ENCODE measurements around the gene SLC17A8. TPM values are rescaled to one million over a fixed set of nuclear protein-coding genes. Genes with fewer than 3 reads are reported as not detected.

Gene SLC17A8
- total RNA-seq, 1 experiment from 2014 or later = 0.15 TPM

GRCh38 chr12:100372853-100373640 lies 16.2 kb downstream of the SLC17A8 start:
- Histone ChIP-seq H3K27me3 (ENCODE audit: low read length) (no peaks in the 10 kb centered on the region), H4K20me1 (ENCODE audit: insufficient read depth, low read depth, low read length) (no peaks in the 10 kb centered on the region), H3K9me3 (ENCODE audit: low read length) (no peaks in the 10 kb centered on the region), H3K9me2 (replicated peaks; ENCODE audit: insufficient read depth, low read length) (no peaks in the 10 kb centered on the region), H3K4me2 (ENCODE audit: low read depth, low read length, poor library complexity, severe bottlenecking) (no peak overlapping the region), H3K9ac (ENCODE audit: low read length) (no peak overlapping the region), H3K4me1 (ENCODE audit: low read length) (no peaks in the 10 kb centered on the region), H3K79me2 (ENCODE audit: low read length) (no peaks in the 10 kb centered on the region), H3K36me3 (ENCODE audit: insufficient read depth, low read length) (no peaks in the 10 kb centered on the region), H3K27ac (ENCODE audit: low read length) (no peak overlapping the region), H2AFZ (ENCODE audit: low read length) (0 out of 2 replicates have a peak overlapping the region, but pooled peaks have one; percentile 28), H3K4me3 (ENCODE audit: low read length) (no peak overlapping the region)
- DNase-seq = no peak

- Histone ChIP-seq H2AFZ (ENCODE audit: low read length) (no peak overlapping the region), H3K4me3 (ENCODE audit: low read length) (no peak overlapping the region), H3K36me3 (ENCODE audit: insufficient read depth, low read length) (no peaks in the 10 kb centered on the region), H3K9ac (ENCODE audit: low read length) (no peak overlapping the region), H3K4me2 (ENCODE audit: low read depth, low read length, poor library complexity, severe bottlenecking) (no peak overlapping the region), H3K27me3 (ENCODE audit: low read length) (no peaks in the 10 kb centered on the region), H3K79me2 (ENCODE audit: low read length) (no peaks in the 10 kb centered on the region), H3K4me1 (ENCODE audit: low read length) (no peaks in the 10 kb centered on the region), H3K27ac (ENCODE audit: low read length) (no peak overlapping the region), H3K9me3 (ENCODE audit: low read length) (no peaks in the 10 kb centered on the region), H3K9me2 (replicated peaks; ENCODE audit: insufficient read depth, low read length) (no peaks in the 10 kb centered on the region), H4K20me1 (ENCODE audit: insufficient read depth, low read depth, low read length) (no peaks in the 10 kb centered on the region)
- DNase-seq = no peak
Observed at GRCh38 chr12:100375038-100375735, 18.3 kb downstream of the SLC17A8 start.

- no peak overlapping the region for H3K9ac ChIP-seq (ENCODE audit: low read length)
- no peaks in the 10 kb centered on the region for H3K79me2 ChIP-seq (ENCODE audit: low read length)
- no peaks in the 10 kb centered on the region for H3K9me3 ChIP-seq (ENCODE audit: low read length)
- no peak overlapping the region for H3K4me3 ChIP-seq (ENCODE audit: low read length)
- DNase-seq = no peak
- no peaks in the 10 kb centered on the region for H3K36me3 ChIP-seq (ENCODE audit: insufficient read depth, low read length)
- no peak overlapping the region for H3K27ac ChIP-seq (ENCODE audit: low read length)
- no peaks in the 10 kb centered on the region for H4K20me1 ChIP-seq (ENCODE audit: insufficient read depth, low read depth, low read length)
- H3K9me2 ChIP-seq (replicated peaks; ENCODE audit: insufficient read depth, low read length) = no peaks in the 10 kb centered on the region
- no peak overlapping the region for H3K4me2 ChIP-seq (ENCODE audit: low read depth, low read length, poor library complexity, severe bottlenecking)
- no peaks in the 10 kb centered on the region for H3K27me3 ChIP-seq (ENCODE audit: low read length)
- H2AFZ ChIP-seq (ENCODE audit: low read length) = no peak overlapping the region
- no peaks in the 10 kb centered on the region for H3K4me1 ChIP-seq (ENCODE audit: low read length)
Observed at GRCh38 chr12:100376161-100376560, 19.3 kb downstream of the SLC17A8 start.

- H4K20me1 ChIP-seq (ENCODE audit: insufficient read depth, low read depth, low read length) = no peaks in the 10 kb centered on the region
- H2AFZ ChIP-seq (ENCODE audit: low read length) = no peak overlapping the region
- H3K9ac ChIP-seq (ENCODE audit: low read length) = no peak overlapping the region
- H3K4me1 ChIP-seq (ENCODE audit: low read length) = no peaks in the 10 kb centered on the region
- H3K27ac ChIP-seq (ENCODE audit: low read length) = no peak overlapping the region
- no peak for DNase-seq
- no peaks in the 10 kb centered on the region for H3K9me3 ChIP-seq (ENCODE audit: low read length)
- H3K79me2 ChIP-seq (ENCODE audit: low read length) = no peaks in the 10 kb centered on the region
- no peaks in the 10 kb centered on the region for H3K9me2 ChIP-seq (replicated peaks; ENCODE audit: insufficient read depth, low read length)
- no peaks in the 10 kb centered on the region for H3K27me3 ChIP-seq (ENCODE audit: low read length)
- H3K4me2 ChIP-seq (ENCODE audit: low read depth, low read length, poor library complexity, severe bottlenecking) = no peak overlapping the region
- no peak overlapping the region for H3K4me3 ChIP-seq (ENCODE audit: low read length)
- no peaks in the 10 kb centered on the region for H3K36me3 ChIP-seq (ENCODE audit: insufficient read depth, low read length)
Observed at GRCh38 chr12:100381379-100381778, 24.5 kb downstream of the SLC17A8 start.

- Histone ChIP-seq H3K9ac (ENCODE audit: low read length) (no peak overlapping the region), H3K27me3 (ENCODE audit: low read length) (no peaks in the 10 kb centered on the region), H2AFZ (ENCODE audit: low read length) (no peak overlapping the region), H4K20me1 (ENCODE audit: insufficient read depth, low read depth, low read length) (no peaks in the 10 kb centered on the region), H3K79me2 (ENCODE audit: low read length) (no peaks in the 10 kb centered on the region), H3K9me2 (replicated peaks; ENCODE audit: insufficient read depth, low read length) (no peaks in the 10 kb centered on the region), H3K36me3 (ENCODE audit: insufficient read depth, low read length) (no peaks in the 10 kb centered on the region), H3K4me3 (ENCODE audit: low read length) (no peak overlapping the region), H3K4me2 (ENCODE audit: low read depth, low read length, poor library complexity, severe bottlenecking) (no peak overlapping the region), H3K27ac (ENCODE audit: low read length) (no peak overlapping the region), H3K4me1 (ENCODE audit: low read length) (no peaks in the 10 kb centered on the region), H3K9me3 (ENCODE audit: low read length) (no peaks in the 10 kb centered on the region)
- no peak for DNase-seq
Observed at GRCh38 chr12:100382338-100382737, 25.5 kb downstream of the SLC17A8 start.

- Histone ChIP-seq H3K9ac (ENCODE audit: low read length) (no peak overlapping the region), H3K4me1 (ENCODE audit: low read length) (no peaks in the 10 kb centered on the region), H3K79me2 (ENCODE audit: low read length) (no peaks in the 10 kb centered on the region), H3K36me3 (ENCODE audit: insufficient read depth, low read length) (no peaks in the 10 kb centered on the region), H3K9me2 (replicated peaks; ENCODE audit: insufficient read depth, low read length) (no peaks in the 10 kb centered on the region), H3K4me3 (ENCODE audit: low read length) (no peak overlapping the region), H3K27ac (ENCODE audit: low read length) (no peak overlapping the region), H4K20me1 (ENCODE audit: insufficient read depth, low read depth, low read length) (no peaks in the 10 kb centered on the region), H3K9me3 (ENCODE audit: low read length) (no peaks in the 10 kb centered on the region), H3K27me3 (ENCODE audit: low read length) (no peaks in the 10 kb centered on the region), H3K4me2 (ENCODE audit: low read depth, low read length, poor library complexity, severe bottlenecking) (no peak overlapping the region), H2AFZ (ENCODE audit: low read length) (no peak overlapping the region)
- no peak for DNase-seq
Observed at GRCh38 chr12:100383586-100384558, 27.0 kb downstream of the SLC17A8 start.

GRCh38 chr12:100384559-100384935 lies 27.7 kb downstream of the SLC17A8 start:
- Histone ChIP-seq H3K27ac (ENCODE audit: low read length) (no peak overlapping the region), H2AFZ (ENCODE audit: low read length) (no peak overlapping the region), H4K20me1 (ENCODE audit: insufficient read depth, low read depth, low read length) (no peaks in the 10 kb centered on the region), H3K4me1 (ENCODE audit: low read length) (no peaks in the 10 kb centered on the region), H3K9ac (ENCODE audit: low read length) (no peak overlapping the region), H3K9me3 (ENCODE audit: low read length) (no peaks in the 10 kb centered on the region), H3K79me2 (ENCODE audit: low read length) (no peaks in the 10 kb centered on the region), H3K27me3 (ENCODE audit: low read length) (no peaks in the 10 kb centered on the region), H3K36me3 (ENCODE audit: insufficient read depth, low read length) (no peaks in the 10 kb centered on the region), H3K9me2 (replicated peaks; ENCODE audit: insufficient read depth, low read length) (no peaks in the 10 kb centered on the region), H3K4me2 (ENCODE audit: low read depth, low read length, poor library complexity, severe bottlenecking) (no peak overlapping the region), H3K4me3 (ENCODE audit: low read length) (no peak overlapping the region)
- no peak for DNase-seq

- H3K4me2 ChIP-seq (ENCODE audit: low read depth, low read length, poor library complexity, severe bottlenecking) = no peak overlapping the region
- H3K9ac ChIP-seq (ENCODE audit: low read length) = no peak overlapping the region
- H2AFZ ChIP-seq (ENCODE audit: low read length) = no peak overlapping the region
- H3K27me3 ChIP-seq (ENCODE audit: low read length) = no peaks in the 10 kb centered on the region
- H3K4me1 ChIP-seq (ENCODE audit: low read length) = no peaks in the 10 kb centered on the region
- H3K4me3 ChIP-seq (ENCODE audit: low read length) = no peak overlapping the region
- H4K20me1 ChIP-seq (ENCODE audit: insufficient read depth, low read depth, low read length) = no peaks in the 10 kb centered on the region
- no peaks in the 10 kb centered on the region for H3K36me3 ChIP-seq (ENCODE audit: insufficient read depth, low read length)
- no peaks in the 10 kb centered on the region for H3K9me2 ChIP-seq (replicated peaks; ENCODE audit: insufficient read depth, low read length)
- DNase-seq = no peak
- no peaks in the 10 kb centered on the region for H3K9me3 ChIP-seq (ENCODE audit: low read length)
- no peak overlapping the region for H3K27ac ChIP-seq (ENCODE audit: low read length)
- H3K79me2 ChIP-seq (ENCODE audit: low read length) = no peaks in the 10 kb centered on the region
Observed at GRCh38 chr12:100388382-100388781, 31.5 kb downstream of the SLC17A8 start.
